GM19452 (cell line): Measurements from ENCODE around the gene IFNGR1.
"Not testable (repeated sequence)": the region's sequence is repeated elsewhere in the genome, so short reads cannot be mapped to it uniquely, and the experiment has no call there.

ENCODE experiments used
- ATAC-seq: cut with Tn5 transposase; IDR thresholded peaks from one replicate; pipeline ENCODE4 v1.9.1; 2021; ENCODE audit not compliant: unreplicated experiment

The IFNGR1 gene

DNA sequence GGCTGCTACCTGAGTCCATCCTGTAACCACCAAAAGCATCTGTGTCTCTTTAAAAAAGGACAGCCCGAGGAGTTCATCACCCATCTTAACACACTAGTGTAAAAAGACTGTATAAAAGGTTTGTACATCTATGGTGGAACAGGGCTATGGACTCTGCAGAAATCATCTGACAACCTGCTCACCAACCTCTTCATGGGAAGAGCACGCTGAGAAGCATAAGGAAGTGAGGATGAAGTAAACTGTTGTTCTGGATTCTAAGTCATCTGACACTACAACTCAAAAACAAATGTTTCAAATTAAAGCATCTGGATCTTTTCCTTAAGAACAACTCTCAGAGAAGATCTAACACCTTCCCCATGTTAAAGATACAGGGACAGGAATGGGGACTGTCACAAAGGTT, 5.4 kb downstream of the IFNGR1 start:
- no peak for ATAC-seq

GRCh38 chr6:137213331-137213740, 5.8 kb downstream of the IFNGR1 start:
- no peak for ATAC-seq

- ATAC-seq = no peak
Observed at GRCh38 chr6:137211910-137212309, 7.3 kb downstream of the IFNGR1 start.

DNA sequence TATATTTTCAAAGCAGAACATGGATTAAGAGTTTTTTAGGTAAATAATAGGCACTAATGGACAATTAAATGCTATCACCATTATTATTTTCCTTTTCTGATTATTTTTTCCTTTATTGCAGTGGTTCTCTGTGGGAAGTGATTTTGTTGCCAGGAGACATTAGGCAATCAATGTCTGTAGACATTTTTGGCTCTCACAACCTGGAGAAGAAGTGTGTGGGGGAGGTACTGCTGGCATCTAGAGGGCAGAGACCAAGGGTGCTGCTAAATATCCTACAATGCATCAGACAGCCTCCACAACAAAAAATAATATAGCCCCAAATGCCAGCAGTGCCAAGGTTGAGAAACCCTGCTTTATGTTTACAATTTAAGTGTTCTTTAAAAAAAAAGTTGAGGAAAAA, 8.3 kb downstream of the IFNGR1 start:
- no peak for ATAC-seq

DNA sequence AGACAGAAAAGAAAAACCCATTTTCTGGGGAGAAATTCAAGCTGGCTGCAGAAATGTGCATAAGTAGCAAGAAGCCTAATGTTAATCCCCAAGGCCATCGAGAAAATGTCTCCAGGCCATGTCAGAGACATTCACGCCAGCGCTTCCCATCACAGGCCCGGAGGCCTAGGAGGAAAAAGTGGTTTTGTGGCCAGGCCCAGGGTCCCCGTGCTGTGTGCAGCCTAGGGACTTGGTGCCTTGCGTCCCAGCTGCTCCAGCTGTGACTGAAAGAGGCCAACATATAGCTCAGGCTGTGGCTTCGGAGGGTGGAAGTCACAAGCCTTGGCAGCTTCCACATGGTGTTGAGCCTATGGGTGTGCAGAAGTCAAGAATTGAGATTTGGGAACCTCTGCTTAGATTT, 10.9 kb downstream of the IFNGR1 start:
- ATAC-seq = no peak

DNA sequence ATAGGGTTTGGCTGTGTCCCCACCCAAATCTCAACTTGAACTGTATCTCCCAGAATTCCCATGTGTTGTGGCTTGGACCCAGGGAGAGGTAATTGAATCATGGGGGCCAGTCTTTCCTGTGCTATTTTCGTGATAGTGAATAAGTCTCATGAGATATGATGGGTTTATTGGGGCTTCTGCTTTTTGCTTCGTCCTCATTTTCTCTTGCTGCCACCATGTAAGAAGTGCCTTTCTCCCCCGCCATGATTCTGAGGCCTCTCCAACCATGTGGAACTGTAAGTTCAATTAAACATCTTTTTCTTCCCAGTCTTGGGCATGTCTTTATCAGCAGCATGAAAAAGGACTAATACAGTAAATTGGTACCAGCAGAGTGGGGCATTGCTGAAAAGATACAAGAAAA, 11.7 kb downstream of the IFNGR1 start:
- not testable (repeated sequence) for ATAC-seq

GRCh38 chr6:137206577-137206976, 12.6 kb downstream of the IFNGR1 start:
- no peak for ATAC-seq

- no peak for ATAC-seq
Observed at GRCh38 chr6:137203256-137203655, 15.9 kb downstream of the IFNGR1 start.

- ATAC-seq = no peak
Observed at GRCh38 chr6:137202078-137202477, 17.1 kb downstream of the IFNGR1 start.

DNA sequence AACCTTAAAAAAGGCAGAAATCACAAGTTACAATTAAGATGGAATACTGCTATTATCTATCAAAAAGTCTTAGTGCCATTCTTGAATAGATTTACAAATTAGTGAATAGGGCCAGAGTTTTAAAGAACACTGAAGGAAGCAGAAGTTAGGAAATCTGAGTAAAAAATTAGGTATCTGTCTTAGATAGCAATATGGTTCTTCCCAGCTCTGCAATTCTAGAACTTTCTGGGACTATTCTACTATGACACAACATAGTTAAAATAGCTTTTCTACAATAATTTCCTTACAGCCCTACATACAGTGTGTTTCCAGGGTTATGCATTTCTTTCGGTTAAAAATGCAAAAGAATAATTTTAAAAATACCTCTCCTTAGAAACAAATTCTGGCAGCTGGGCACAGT, 18.2 kb downstream of the IFNGR1 start:
- ATAC-seq = no peak

DNA sequence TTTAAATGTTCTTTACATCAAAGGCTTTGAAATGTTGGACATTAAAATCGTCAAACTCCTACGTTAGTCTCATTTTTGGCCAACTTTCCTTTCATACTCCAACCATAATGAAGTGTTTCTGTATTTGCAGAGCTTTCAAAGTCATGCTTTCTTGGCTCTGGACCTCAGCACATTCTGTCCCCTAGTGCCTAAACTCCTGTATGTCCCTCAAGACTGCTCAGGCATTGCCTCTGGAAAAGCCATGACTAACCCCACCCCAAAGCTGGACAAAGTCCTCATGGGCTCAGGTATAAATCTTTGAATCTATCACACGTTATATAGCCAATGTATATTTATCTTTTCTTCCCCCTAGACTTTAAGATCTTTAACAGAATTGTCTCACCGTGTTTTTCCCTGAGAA, 18.9 kb downstream of the IFNGR1 start:
- no peak for ATAC-seq

DNA sequence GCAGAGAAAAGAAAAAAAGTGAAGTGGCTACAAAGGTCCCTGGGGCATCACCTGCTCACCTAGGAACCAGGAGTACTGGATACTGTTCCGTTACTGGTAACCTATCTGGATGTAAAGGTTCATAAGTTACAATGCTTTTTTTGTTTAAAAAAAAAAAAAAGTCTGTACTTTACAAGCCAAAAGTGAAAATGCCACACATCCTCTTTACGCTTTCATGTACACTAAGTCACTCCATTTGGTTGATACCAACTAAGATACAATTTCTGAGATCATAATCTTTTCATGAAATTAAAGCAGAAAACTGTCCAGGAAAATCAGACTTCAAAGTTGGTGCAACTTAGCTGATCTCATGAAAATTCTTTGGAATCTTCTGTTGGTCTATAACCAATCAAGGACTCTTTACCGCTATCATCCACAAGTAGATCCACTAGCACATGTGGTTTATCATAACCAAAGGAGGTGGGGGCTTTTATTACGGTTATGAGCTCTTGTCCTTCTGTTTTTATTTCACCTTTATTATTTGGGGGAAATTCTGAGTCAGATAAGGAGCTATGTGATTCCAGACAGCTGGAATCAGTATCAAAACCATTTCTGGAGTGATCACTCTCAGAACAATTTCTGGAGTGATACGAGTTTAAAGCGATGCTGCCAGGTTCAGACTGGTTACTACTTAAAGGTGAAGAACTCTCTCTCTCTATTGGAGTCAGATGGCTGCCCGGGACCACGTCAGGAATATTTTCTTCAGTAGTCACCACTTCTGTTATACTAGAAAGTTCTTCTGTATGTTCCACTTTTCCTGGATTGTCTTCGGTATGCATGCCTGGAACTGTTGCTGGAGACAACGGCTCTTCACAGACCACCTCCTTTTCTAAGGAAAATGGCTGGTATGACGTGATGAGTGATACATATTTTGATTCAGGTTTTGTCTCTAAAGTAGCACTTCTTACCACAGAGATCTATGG, 21.2 kb downstream of the IFNGR1 start:
- ATAC-seq = no peak

DNA sequence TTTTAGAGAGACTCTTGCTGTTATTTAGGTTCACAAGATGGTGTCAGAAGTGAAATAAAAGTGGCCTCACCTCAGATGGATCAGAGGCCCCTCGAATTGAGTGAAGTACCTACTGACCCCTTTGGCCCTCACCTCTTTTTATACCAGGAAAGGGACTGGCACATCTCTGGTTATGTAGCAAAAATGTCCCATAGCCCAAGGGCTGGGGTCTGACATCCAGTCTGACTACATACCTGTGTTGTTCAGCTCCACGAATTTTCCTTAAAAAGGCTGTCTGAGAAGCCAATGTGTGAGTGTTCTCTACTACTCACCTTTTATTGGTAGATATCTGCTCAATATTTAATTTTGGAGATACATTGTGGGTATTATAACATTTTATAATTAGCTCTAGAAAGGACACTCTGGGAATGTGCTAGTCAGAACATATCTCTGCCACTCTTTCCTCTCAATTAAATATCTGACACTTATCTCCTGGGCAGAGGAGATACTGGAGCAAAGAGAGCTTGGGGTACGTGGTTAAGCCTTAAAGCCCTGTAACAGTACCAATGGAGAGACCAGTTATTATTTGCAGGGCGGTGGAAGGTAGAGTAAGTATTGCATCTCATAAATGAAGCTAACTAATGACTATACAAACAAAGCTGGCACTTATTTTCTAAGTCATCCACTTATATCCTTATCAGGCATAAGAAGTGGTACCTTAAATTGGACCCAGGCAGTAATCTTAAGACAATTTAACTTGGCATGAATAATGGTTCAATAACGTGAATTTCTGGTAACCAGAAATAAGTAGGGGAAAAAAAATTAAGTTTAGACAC, 25.7 kb downstream of the IFNGR1 start:
- ATAC-seq = no peak

DNA sequence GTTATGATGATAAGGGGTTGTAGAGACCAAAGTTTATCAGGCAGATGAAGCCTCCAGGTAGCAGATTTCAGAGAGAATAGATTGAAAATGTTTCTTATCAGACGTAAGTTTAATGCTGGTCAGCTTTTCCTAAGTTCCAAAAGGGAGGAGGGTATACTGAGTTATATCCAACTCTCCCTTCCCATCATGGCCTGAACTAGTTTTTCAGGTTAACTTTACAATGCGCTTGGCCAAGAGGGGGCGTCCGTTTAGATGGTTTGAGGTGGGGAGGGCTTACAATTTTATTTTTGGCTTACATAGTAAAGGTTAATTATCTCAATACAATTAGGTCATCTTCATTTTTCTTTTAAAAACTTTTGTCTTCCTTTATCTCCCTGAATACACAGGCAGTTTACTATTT, 26.4 kb downstream of the IFNGR1 start:
- ATAC-seq = no peak

- ATAC-seq = no peak
Observed at GRCh38 chr6:137191670-137192069, 27.5 kb downstream of the IFNGR1 start.

GRCh38 chr6:137191236-137191635, 27.9 kb downstream of the IFNGR1 start:
- no peak for ATAC-seq

GRCh38 chr6:137190583-137191094, 28.5 kb downstream of the IFNGR1 start:
- ATAC-seq = no peak

DNA sequence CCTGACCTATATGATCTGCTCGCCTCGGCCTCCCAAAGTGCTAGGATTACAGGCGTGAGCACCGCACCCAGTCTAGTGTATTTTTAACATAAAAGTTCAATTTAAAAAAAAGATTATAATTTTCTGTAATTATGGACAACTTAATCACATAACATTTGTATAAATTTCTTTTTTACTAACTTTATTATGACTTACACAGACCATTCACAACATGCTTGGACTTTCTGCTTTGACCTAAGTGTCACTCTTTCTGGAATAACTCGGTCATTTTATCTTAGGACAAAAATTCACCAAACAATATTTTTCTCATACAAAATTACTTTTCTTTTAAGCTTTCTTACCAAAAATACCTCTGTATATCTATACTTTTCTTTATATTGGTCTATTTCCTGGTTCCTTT, 30.3 kb downstream of the IFNGR1 start:
- ATAC-seq = no peak

DNA sequence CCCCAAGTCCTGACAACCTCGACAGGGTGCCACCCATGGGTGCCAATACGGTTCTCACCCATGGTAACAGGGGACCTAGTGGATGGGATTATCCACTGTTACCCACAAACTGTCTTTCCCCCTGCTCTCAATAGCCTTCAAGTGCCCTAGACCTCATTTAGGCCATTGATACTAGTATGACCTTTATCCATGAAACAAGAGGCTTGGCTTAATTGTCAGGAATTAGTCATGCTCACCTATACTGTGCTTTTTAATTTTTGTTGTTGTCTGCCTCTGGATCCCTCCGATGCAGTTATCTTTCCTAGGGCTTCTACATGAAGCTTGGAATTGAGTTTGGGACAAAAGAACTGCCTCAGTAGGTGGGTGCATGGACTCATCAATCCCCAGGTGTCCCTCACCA, 33.9 kb downstream of the IFNGR1 start:
- ATAC-seq = no peak

- ATAC-seq = no peak
Observed at GRCh38 chr6:137182654-137183073, 36.5 kb downstream of the IFNGR1 start.

DNA sequence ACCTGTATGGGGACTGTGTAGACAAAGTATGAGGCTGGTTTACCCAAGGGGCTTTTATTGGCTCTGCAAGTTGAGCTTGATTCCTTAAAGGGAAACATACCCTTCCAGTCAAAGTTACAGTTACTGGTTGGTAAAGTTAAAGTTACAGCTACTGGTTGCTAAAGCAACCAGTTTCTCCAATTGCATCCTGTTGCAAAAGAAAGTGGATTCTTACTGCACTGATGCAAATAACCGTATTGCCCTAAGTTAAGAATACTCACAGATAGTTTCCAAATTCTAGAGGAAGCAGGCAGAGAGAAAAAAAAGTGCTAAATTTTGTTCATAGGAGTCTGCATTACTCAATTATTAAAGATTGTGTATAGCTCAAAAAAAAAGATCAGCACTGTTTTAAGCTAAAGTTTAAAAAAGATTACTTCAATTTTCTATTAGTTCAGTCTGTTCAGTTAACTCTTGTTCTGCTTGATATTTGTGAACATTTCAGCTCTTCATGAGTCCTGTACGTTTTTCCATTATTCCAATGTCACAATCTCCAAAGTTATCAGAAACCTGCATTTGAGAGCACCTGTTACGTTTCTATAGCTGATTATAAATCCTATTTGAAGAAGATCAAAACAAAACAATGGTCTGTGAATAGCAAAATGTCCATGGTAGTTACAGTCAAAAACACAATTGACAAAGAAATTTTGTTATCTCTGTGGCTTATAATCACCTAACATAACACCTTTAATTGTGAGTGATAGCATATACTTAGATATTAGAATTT, 37.1 kb downstream of the IFNGR1 start:
- no peak for ATAC-seq
